NCI-H1436 (cell line): ENCODE measurements around the gene ZBED4.

Source experiments
- DNase-seq: peaks from one replicate; lab custom pipeline; 2025; lab: John Stamatoyannopoulos, UW

ZBED4 gene

GRCh38 chr22:49921508-49922278 is 68.0 kb downstream of the ZBED4 start:
- no peak for DNase-seq

- no peak for DNase-seq
Observed at GRCh38 chr22:49922484-49922883, 68.8 kb downstream of the ZBED4 start.

- DNase-seq = no peak
Observed at GRCh38 chr22:49922926-49923325, 69.3 kb downstream of the ZBED4 start.

GRCh38 chr22:49923445-49923844 is 69.8 kb downstream of the ZBED4 start:
- DNase-seq = no peak

GRCh38 chr22:49924113-49924833 is 70.6 kb downstream of the ZBED4 start:
- DNase-seq = no peak

- DNase-seq = no peak
Observed at GRCh38 chr22:49925525-49926128, 72.0 kb downstream of the ZBED4 start.

- no peak for DNase-seq
Observed at GRCh38 chr22:49926916-49927315, 73.3 kb downstream of the ZBED4 start.

GRCh38 chr22:49927483-49928184 is 74.0 kb downstream of the ZBED4 start:
- no peak for DNase-seq

GRCh38 chr22:49928185-49928495 is 74.5 kb downstream of the ZBED4 start:
- no peak for DNase-seq

- DNase-seq = no peak
Observed at GRCh38 chr22:49928555-49929210, 75.0 kb downstream of the ZBED4 start.

- peak; percentile 62 for DNase-seq
Observed at GRCh38 chr22:49929211-49929979, 75.8 kb downstream of the ZBED4 start.

GRCh38 chr22:49929994-49930575 is 76.4 kb downstream of the ZBED4 start:
- DNase-seq = no peak

GRCh38 chr22:49930596-49931412 is 77.2 kb downstream of the ZBED4 start:
- DNase-seq = peak; percentile 24

- DNase-seq = no peak
Observed at GRCh38 chr22:49933236-49934159, 79.9 kb downstream of the ZBED4 start.

GRCh38 chr22:49934160-49934890 is 80.7 kb downstream of the ZBED4 start:
- DNase-seq = peak; percentile 22

- DNase-seq = peak; percentile 80
Observed at GRCh38 chr22:49934891-49935557, 81.4 kb downstream of the ZBED4 start.

GRCh38 chr22:49935561-49935960 is 81.9 kb downstream of the ZBED4 start:
- DNase-seq = peak; percentile 63
